Measurements from ENCODE around the gene DSG3. TPM values are rescaled to one million over a fixed set of nuclear protein-coding genes. Genes with fewer than 3 reads are reported as not detected.
"Not testable (repeated sequence)": the region's sequence is repeated elsewhere in the genome, so short reads cannot be mapped to it uniquely, and the experiment has no call there.

The DSG3 gene
- polyA plus RNA-seq, 1 donor, result not detected

GRCh38 chr18:31493171-31493570, 45.6 kb downstream of the DSG3 start:
- DNase-seq, result no peak

GRCh38 chr18:31493941-31494340, 46.4 kb downstream of the DSG3 start:
- no peak for DNase-seq

- not testable (repeated sequence) for DNase-seq
These were observed 47.2 kb downstream of the DSG3 start for GRCh38 chr18:31494705-31495244.

GRCh38 chr18:31497404-31497835, 49.9 kb downstream of the DSG3 start:
- peak; percentile 7 for DNase-seq

GRCh38 chr18:31497836-31498573, 50.5 kb downstream of the DSG3 start, which contains the start of gene DSG2:
DSG2 (plus strand) TSS chr18:31498177; CDS start chr18:31498252, 75 bp downstream.
- peak; percentile 53 for DNase-seq

- peak; percentile 30 for DNase-seq
These were observed 51.3 kb downstream of the DSG3 start for GRCh38 chr18:31498574-31499524.

- DNase-seq, result no peak
These were observed 52.6 kb downstream of the DSG3 start for GRCh38 chr18:31500051-31500688.

GRCh38 chr18:31503011-31503410, 55.5 kb downstream of the DSG3 start:
- no peak for DNase-seq

GRCh38 chr18:31504455-31505147, 57.1 kb downstream of the DSG3 start:
- DNase-seq, result no peak

GRCh38 chr18:31505156-31505555, 57.6 kb downstream of the DSG3 start:
- DNase-seq, result no peak

- DNase-seq, result no peak
These were observed 58.6 kb downstream of the DSG3 start for GRCh38 chr18:31506024-31506742.

GRCh38 chr18:31507124-31507523, 59.6 kb downstream of the DSG3 start:
- DNase-seq, result not testable (repeated sequence)

- DNase-seq, result no peak
These were observed 61.2 kb downstream of the DSG3 start for GRCh38 chr18:31508781-31509180.

- DNase-seq, result no peak
These were observed 62.0 kb downstream of the DSG3 start for GRCh38 chr18:31509571-31509970.

- no peak for DNase-seq
These were observed 62.8 kb downstream of the DSG3 start for GRCh38 chr18:31510319-31510718.

- DNase-seq, result no peak
These were observed 63.6 kb downstream of the DSG3 start for GRCh38 chr18:31511098-31511497.

- no peak for DNase-seq
These were observed 64.7 kb downstream of the DSG3 start for GRCh38 chr18:31512203-31512764.

GRCh38 chr18:31513189-31513935, 65.8 kb downstream of the DSG3 start:
- DNase-seq, result no peak

- DNase-seq, result no peak
These were observed 68.9 kb downstream of the DSG3 start for GRCh38 chr18:31516437-31516836.

GRCh38 chr18:31526374-31526773, 78.8 kb downstream of the DSG3 start:
- DNase-seq, result no peak
